ENCODE data around the gene CLPSL2.
A peak's percentile ranks its signal among the peaks of the same experiment; 100 is the strongest.

Gene CLPSL2

DNA sequence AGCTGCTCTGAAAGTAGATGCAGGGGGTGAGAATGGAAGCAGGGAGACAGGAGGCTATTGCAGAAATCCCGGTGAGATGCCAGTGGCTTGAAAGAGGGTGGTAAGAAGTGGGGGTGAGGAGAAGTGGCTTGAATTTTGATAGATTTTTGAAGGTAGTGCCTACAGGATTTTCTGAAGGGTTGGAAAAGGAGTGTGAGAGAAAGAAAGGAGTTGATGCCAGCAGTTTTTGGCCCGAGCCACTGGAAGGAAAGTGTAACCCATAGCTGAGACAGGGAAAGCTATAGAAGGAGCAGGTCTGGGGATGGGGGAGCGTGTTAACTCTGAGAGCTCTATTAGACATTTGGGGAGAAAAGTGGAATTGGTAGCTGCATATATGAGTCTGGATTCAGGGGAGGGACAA is 29.9 kb upstream of the CLPSL2 start:
- no peak for DNase-seq (ENCODE audit: low read depth, low spot score)

DNA sequence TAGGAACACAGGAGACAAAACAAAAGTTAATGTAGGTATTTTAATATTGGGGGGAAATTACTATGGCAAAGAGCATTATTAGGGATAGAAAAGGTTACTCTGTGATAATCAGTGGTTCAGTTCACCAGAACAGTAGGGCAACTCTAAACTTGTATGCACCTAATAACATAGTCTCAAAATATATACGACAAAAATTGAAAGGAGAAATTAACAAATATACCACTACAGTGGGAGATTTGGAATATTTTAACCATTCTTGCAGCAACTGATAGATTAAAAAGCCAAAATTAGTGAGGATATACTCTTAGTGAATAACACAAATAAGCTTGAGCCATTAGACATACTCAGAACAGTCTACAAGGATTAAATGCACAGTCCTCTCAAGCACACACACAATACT is 28.5 kb upstream of the CLPSL2 start:
- no peak for DNase-seq (ENCODE audit: low read depth, low spot score)

DNA sequence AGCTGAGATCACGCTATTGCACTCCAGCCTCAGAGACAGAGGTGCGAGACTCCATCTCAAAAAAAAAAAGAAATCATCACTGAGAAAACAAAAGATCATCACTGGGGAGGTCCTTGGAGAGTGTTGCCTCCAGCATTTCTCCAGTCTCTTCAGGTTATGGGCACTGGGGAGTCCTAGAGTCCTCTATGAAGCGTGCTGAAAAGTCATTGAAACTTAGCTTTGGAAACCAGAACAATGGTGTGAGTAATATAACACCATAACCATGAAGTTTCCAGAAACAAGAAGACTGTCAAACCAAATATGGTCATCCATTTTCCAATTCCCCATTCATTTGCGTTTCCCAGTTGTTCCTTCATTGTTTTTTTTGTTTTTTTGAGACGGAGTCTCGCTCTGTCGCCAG is 25.8 kb upstream of the CLPSL2 start:
- no peak for DNase-seq (ENCODE audit: low read depth, low spot score)

DNA sequence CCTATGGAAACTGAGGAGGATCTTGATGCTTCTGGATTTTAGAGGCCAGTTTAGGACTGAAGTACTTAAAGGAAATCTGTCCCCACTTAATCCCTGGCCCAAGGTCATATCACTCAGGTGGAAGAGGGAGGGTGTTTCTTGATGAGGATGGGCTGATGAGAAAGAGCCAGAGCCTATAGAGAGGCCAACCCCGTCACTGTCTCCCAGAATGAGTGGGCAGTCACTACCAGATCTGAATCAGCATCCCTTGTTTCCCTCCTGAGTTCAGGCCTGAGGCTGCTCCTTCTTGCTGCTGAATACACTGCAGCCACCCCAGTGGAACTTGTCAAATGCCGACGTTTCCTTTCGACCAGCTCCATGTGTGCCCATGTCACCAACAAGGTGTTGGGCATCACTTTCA is 24.8 kb upstream of the CLPSL2 start:
- DNase-seq (ENCODE audit: low read depth, low spot score) = no peak

DNA sequence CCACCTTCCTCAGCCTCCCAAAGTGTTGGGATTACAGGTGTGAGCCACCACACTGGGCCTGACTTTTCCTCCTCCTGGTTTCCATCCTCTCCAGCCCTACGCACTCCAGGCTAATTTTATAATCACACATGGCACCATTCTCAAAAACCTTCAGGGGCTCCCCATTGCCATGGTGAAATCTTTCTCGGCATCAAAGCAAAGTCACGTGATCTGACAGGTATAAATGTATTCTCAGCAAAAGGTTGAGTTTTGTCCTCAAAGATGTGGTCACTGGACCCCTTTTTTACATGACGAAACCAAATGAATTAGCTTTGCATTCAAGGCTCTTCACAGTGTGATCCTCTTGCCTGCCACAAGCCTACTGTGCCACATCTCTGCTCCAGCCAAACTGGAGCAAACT is 24.1 kb upstream of the CLPSL2 start:
- no peak for DNase-seq (ENCODE audit: low read depth, low spot score)

DNA sequence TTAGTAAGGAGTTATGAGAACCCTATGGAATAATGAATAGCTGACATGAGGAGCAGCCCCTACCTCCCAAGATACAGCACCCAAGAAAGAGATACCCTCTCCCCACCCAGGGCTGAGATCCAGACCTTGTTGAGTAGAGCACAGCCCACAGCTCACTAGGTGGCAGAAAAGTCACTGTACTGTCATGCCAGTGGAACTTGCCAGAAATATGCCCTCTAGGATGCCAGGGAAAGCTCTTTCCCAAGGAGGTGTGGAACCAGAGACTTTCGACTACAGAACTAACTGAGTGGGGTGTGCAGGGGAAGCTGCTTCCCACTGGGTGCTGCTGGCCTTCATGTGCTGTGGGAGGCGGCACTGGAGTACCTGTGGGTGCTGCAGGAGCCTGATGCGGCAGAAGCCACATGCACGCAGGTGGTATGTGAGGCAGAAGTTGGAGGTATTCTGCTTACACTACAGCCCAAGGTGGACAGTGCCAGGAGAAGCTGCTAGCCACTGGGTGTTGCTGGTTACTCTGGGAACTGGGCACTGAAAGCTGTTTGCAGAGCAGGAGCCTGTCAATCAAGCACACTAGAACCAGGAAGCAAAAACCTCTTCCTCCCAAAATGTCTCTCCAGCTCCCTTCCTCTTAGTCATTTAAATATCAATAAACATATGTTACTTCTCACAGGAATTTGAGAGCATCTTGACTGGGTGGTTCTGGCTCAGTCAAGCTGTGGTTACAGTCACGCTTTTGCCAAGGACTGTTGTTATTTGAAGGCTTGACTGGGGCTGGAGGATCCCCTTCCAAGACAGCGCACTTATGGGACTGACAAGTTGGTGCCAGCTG is 21.7 kb upstream of the CLPSL2 start:
- no peak for DNase-seq (ENCODE audit: low read depth, low spot score)

DNA sequence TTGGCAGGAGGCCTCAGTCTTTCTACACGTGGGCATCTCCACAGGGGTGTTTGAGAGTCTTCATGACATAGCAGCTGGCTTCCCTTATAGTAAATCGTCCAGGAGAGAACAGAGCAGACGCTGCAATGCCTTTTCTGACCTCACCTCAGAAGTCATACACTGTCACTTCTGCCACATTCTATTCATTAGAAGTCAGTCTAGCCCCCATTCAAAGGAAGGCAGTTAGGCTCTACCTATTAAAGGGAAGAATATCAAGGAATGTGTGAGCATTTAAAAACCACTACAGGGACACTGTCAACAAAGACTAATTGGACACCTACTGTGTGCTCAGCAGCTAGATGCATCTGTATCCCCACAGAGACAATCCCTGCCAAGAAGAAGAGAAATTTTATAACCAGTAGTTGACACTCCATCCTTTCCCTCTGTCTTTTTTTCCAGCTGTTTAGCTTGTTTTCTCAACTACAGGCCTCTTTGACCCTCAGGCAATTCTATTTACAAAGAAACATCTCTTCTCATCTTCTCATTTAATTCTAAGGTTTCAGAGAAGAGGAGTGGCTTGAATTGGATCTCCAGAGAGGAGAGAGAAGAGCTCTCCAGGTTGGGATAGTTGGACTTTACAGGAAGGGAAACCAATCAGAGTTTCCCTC is 21.0 kb upstream of the CLPSL2 start:
- peak; percentile 61 for DNase-seq (ENCODE audit: low read depth, low spot score)

DNA sequence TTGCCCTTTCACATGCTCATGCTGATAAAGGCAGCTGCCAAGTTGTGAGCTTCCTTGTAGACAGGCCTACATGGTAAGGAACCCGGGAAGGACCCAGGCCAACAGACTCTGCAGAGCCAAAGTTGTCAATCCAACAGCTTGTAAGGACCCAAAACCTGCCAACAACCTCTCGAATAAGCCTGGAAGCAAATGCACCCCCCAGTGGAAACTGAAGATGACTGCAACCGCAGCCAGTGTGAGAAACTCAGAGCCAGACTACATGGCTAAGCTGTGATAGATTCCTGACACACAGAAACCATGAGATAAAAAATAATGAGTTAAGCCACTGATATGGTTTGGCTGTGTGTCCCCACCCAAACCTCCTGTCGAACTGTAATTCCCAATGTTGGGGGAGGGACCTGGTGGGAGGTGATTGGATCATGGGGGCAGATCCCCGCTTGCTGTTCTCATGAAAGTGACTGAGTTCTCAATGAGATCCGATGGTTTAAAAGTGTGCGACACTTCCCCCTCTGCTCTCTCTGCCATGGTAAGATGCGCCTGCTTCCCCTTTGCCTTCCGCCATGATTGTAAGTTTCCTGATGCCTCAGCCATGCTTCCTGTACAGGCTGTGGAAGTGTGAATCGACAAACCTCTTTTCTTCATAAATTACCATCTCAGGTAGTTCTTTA is 18.8 kb upstream of the CLPSL2 start:
- peak; percentile 77 for DNase-seq (ENCODE audit: low read depth, low spot score)

DNA sequence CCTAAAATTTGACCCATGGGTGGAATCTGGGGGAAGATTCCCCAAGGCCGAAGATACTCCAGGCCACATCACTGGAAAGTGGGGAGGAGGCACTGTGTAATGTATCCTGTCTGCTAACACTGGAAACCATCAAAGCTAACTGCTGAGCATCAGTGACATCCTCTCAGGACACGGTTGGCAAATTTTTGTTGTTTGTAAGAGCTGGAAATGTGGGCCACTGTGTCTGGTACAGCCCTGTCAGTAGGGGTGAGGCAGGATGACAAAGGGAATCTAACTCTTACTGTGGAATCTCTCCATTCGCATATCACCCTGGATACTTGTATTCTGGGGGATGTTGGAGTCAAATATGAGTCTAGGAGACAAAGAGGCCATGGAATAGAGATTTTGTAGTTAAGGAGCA is 17.0 kb upstream of the CLPSL2 start:
- no peak for DNase-seq (ENCODE audit: low read depth, low spot score)

DNA sequence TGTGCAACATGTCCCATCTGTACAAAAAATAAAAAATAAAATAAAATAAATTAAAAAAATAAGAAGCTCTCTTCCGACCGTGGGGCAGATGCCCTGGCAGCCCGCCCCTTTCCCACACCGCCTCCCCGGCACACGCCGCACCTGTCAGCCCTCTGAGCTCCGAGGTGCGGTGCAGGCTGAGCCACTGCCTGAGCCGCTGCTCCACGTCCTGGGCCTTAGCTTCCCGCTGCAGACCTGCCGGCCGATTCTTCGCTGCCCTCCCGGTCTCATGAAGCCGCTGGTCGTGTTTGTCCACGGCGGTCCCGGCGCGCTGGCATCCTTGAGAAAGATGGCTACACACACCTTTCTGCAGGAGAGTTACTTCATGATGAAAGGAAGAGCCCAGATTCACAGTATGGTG is 10.7 kb upstream of the CLPSL2 start:
- no peak for DNase-seq (ENCODE audit: low read depth, low spot score)

DNA sequence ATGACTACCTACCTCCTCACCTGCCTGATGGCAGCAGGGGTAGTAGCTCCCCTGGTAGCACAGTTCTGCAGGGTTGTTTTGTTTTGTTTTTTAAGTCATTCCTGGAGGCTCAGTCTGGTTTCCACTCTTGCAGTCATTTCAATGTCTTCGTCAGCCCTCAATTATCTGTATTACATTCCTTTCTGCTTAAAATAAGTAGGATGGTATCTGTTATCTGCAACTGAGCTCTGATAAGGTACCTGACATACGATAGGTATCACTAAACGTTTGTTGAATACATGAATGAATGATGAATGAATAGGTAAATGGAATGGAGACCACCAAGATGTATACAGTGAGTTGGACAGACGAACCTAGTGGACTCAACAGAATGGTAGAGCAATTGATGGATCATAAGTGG is 7.2 kb upstream of the CLPSL2 start:
- no peak for DNase-seq (ENCODE audit: low read depth, low spot score)

DNA sequence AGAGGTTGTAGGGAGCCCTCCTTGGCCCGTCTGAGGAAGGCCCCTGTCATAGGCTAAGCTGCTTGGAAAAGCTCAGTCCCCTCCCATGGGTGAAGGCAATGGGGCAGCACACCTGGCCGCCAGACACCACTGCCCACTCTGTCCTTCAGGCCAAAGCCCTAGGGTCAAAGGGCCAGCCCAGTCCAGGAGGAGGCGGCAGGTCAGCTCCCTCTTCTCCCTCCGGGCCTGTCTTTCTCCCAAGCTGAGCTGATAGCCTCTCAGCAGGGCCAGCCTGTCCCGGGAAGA is 5.1 kb upstream of the CLPSL2 start:
- DNase-seq (ENCODE audit: low read depth, low spot score) = no peak

DNA sequence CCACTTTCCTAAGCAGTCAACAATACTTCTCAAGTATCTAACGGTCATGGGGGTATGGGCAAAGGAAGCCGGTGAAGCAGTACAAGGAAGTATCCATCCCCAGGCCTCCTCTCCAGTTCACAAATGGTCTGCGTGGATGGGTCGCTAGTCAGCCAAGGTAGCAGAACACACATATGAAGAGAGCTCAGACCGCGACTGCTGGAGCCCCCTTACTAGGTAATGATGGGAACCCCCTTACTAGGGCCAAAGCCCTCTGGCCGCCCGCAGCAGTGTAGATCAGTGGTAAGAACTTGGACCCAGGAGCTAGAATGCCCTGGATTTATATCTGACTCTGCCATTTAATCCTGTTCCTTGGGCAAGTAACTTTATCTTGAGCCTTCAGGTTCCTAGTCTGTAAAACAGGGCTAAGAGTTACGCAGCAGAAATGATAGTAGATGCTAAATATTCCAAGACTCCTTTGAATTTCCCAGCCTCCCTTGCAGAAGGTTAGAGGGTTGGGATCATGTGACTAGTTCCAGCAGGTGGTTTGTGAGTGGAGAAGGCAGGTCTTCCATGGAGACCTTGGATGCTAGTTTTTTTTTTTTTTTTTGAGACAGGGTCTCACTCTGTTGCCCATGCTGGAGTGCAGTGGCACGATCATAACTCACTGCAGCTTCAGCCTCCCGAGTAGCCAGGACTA is 2.1 kb upstream of the CLPSL2 start:
- no peak for DNase-seq (ENCODE audit: low read depth, low spot score)

DNA sequence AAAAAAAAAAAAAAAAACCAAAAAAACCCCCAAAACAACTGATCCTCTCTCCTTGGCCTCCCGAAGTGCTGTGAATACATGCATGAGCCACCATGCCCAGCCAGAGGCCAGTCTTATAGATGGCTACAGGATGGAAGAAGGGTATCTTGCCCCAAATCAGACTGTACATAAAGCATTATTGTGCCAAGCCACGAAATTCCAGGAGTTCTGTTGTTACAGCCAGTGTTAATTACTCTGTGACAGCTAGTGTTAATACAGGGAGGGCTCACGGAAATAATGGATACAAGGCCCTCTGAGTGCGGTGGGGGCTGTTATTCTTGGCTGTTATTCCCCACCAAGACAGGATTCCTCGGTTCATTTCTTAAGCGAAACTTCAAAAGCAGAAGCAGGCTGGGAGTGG is 1.4 kb upstream of the CLPSL2 start:
- DNase-seq (ENCODE audit: low read depth, low spot score) = no peak

DNA sequence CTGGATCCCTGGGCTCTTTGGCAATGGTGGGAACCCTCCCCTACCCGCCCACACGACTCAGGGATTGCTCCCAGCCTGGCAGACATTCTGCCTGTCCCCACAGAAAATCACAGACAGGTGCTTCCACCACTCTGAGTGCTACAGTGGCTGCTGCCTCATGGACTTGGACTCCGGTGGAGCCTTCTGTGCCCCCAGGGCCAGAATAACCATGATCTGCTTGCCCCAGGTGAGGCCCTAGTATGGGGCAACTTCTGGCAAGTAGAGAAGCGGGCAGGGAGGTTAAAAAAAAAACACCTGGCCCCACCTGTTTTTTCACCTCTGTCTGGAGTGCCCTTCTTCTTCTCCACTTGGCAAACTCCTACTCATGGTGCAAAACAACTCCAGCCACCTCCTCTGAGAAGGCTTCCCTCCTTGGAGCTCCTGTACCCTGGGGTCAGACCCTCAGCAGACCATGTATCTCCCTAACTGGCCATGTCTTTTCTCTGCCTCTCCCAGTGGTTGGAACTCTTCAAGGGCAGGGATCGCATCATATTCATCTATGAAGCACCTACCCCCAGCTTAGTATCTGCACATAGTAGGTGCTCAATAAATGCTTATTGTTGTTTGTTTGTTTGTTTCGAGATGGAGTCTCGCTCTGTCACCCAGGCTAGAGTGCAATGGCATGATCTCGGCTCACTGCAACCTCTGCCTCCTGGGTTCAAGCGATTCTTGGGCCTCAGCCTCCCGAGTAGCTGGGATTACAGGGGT is 1.1 kb downstream of the CLPSL2 start:
- DNase-seq (ENCODE audit: low read depth, low spot score) = no peak

DNA sequence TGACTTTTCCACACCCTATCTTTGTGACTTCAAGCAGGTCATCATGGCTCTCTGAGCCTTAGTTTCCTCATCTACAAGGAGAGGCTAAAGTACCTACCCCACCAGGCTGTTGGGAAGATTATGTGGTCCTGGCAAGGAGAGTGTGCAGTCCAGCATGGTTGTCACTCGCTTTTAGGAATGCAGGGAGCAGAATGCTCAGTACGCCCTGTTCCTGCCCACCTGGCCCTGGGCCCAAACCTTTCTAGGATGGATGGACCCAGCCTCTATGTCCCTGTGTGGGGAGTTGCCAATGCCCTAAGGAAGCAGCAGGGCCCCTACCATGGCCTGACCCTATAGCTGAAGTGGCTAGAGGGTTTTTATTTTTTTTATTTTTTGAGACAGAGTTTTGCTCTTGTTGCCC is 2.0 kb downstream of the CLPSL2 start:
- DNase-seq (ENCODE audit: low read depth, low spot score) = no peak

DNA sequence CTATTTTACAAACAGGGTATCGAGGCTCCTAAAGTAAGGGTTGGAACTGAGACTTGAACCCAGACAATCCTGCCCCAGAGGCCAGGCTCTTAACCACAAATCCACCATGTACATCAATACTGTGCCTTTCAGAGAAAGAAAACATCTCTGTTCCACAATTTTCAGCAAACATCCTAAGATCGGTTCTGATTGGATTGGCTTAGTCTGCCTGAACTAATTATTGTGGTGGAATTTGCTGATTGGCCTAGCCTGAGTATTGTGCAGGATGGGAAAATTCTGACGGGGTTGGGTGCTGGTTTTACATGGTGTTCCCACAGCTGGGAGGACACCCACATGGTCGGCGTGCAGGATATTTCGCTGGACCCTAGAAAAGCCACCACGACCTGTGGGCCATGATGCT is 4.3 kb downstream of the CLPSL2 start, which contains the start of gene CLPSL1:
Gene CLPSL1, plus strand, starts transcription at position 301 of the 400 bp plus-strand sequence. Its CDS starts 92 bp downstream, at position 393.
- no peak for DNase-seq (ENCODE audit: low read depth, low spot score)

DNA sequence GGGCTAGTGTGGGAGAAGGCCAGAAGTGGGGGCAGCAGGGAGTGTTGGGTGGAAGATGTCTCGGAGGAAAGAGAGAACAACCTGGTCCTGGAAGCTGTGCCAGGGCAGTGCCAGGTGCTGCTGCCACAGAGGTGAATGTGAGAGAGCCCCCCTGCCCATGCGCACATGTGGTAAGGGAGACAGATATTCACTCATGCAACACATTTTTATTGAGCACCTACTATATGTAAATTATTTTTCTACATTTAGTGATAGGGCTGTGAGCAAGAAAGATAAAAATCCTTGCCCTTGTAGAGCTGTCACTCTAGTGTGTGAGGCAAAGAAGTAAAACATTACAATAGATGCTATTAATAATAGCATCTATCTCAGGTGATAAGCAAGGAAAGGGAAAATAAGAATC is 4.9 kb downstream of the CLPSL2 start:
- DNase-seq (ENCODE audit: low read depth, low spot score) = no peak

DNA sequence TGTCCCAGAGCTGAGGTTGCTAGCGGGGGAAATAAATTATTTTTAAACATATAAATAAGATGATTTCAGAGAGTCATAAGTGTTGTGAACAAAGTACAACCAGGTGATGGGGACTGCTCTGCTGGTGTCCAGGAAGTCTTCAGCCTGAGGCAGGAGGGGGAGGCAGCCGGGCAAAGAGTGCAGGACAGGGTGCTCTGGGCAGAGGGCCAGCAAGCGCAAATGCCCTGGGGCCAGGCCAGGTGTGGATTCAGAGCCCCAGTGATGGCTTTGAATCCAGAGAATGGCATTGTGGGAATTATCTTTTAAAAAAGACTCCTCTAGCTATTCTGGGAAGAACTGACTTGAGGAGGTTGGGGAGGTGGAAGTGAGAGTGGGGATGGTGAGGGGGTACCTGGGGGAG is 6.0 kb downstream of the CLPSL2 start:
- DNase-seq (ENCODE audit: low read depth, low spot score) = no peak

DNA sequence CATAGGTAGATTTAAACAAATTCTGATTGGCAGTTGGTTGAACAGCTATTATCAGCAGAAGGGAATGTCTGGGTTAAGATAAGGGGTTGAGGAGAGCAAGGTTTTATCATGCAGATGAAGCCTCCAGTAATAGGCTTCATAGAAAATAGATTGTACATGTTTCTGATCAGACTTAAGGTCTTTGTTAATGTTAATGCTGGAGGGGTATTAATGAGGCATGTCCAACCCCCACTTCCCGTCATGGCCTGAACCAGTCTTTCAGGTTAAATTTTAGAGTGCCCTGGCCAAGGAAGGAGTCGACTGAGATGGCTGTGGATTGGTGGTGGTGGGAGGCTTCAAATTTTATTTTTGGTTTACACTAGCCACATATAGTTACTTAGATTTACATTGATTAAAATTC is 7.8 kb downstream of the CLPSL2 start:
- no peak for DNase-seq (ENCODE audit: low read depth, low spot score)

DNA sequence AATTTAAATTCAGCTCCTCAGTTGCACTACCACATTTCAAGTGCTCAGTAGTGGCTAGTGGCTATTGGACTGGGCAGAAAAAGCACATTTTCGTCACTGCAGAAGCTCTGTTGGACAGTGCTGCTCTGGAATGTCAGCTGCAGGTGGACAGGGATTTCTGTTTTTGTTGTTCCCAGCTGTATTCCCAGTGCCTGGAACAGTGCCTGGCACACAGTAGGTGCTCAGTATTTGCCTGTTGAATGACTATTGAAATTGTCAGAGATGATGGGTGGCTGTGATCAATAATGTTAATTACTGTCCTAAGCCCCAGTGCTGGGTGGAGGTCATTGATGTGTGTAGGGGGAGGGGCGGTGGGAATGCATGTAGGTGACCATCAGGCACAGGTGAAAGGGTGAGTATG is 9.9 kb downstream of the CLPSL2 start:
- no peak for DNase-seq (ENCODE audit: low read depth, low spot score)

DNA sequence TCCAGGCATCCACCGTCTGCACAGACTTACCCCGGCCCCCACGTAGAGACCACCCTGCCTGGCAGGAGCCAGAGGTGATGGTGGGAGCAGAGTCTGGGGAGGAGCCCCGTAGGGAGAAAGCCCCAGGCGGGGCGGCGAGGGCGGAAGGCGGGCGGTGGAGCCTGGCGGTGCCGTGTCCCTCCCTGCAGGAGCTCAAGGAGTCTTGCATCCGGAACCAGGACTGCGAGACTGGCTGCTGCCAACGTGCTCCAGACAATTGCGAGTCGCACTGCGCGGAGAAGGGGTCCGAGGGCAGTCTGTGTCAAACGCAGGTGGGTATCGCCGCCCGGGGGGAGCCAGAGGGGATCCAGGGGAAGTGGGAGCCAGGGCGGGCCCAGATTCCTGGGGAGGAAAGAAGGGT is 10.4 kb downstream of the CLPSL2 start:
- peak; percentile 69 for DNase-seq (ENCODE audit: low read depth, low spot score)
